C1 segment of cervical spinal cord (tissue), 14 donors: ENCODE data around the gene TRPV4.
A peak's percentile ranks its signal among the peaks of the same experiment; 100 is the strongest.

Source experiments
- DNase-seq, 14 donors: peaks; one replicate each; lab custom pipeline; 2025; lab: John Stamatoyannopoulos, UW

TRPV4 gene

GRCh38 chr12:109764123-109764522, 69.1 kb downstream of the TRPV4 start:
- DNase-seq, result no peak

GRCh38 chr12:109763201-109763841, 69.9 kb downstream of the TRPV4 start:
- no peak for DNase-seq

GRCh38 chr12:109762673-109763191, 70.5 kb downstream of the TRPV4 start:
- no peak for DNase-seq

GRCh38 chr12:109762071-109762672, 71.0 kb downstream of the TRPV4 start:
- no peak for DNase-seq

- no peak for DNase-seq
These were observed 72.0 kb downstream of the TRPV4 start for GRCh38 chr12:109760930-109761921.

- DNase-seq, result peak in 1 of 14 donors; percentile 9
These were observed 72.9 kb downstream of the TRPV4 start for GRCh38 chr12:109760031-109760929.

- no peak for DNase-seq
These were observed 73.6 kb downstream of the TRPV4 start for GRCh38 chr12:109759595-109759994.

GRCh38 chr12:109758426-109759420, 74.5 kb downstream of the TRPV4 start:
- DNase-seq, result no peak

GRCh38 chr12:109757671-109758265, 75.4 kb downstream of the TRPV4 start:
- DNase-seq, result no peak

- DNase-seq, result no peak
These were observed 76.7 kb downstream of the TRPV4 start for GRCh38 chr12:109756457-109756856.

GRCh38 chr12:109753959-109754358, 79.2 kb downstream of the TRPV4 start:
- DNase-seq, result no peak

- DNase-seq, result no peak
These were observed 80.2 kb downstream of the TRPV4 start for GRCh38 chr12:109753054-109753401.

- DNase-seq, result no peak
These were observed 80.8 kb downstream of the TRPV4 start for GRCh38 chr12:109752117-109753053.

GRCh38 chr12:109744986-109745942, 87.9 kb downstream of the TRPV4 start:
- DNase-seq, result no peak

GRCh38 chr12:109744026-109744425, 89.2 kb downstream of the TRPV4 start:
- DNase-seq, result no peak

GRCh38 chr12:109743076-109743910, 89.9 kb downstream of the TRPV4 start:
- no peak for DNase-seq
